Gastroesophageal sphincter (tissue), 3 donors: Measurements from ENCODE around the gene UGT1A10.

ENCODE experiments used
- POLR2A ChIP-seq, 2 donors: fragments of 450-650 bp; IDR thresholded peaks; one replicate each; pipeline ENCODE4 v1.6.1; 2017; ENCODE audit warnings: antibody characterized with exemption in 2 of 2, mild to moderate bottlenecking in 2 of 2, moderate library complexity in 1 of 2
- POLR2AphosphoS5 ChIP-seq: sonication (generic); formaldehyde crosslinking; IDR thresholded peaks from one replicate; pipeline ENCODE4 v1.6.1; 2017; ENCODE audit warnings: antibody characterized with exemption
- TF ChIP-seq, protein P1 (sequence below), 4 experiments: fragments of 200-600 bp in 2 of 4; fragments of 450-650 bp in 2 of 4; sonication (generic) in 1 of 4; IDR thresholded peaks; one replicate each; pipeline ENCODE4 v1.5.1; 2017 to 2019; ENCODE audit warnings: antibody characterized with exemption in 4 of 4, mild to moderate bottlenecking in 2 of 4, moderate library complexity in 2 of 4

DNA sequence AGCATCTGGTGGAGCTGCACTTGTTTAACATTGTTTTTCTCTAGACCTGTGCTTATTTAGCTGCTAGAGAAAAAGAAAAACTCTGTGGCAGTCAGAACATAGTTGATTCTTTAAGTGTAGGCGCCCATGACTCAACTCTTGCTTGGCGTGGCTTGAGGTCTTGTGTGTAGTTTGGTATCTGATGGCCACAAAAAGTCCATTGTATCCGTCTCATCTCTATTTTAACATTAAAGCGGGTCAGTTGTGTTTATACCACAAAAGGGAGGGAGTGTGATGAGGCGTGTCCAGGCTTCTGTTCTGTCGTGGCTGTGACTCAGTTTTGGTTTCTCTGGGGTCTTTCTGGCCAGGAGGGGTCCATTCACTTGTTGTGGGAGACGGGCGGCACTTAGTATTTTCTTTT lies 43.0 kb upstream of the UGT1A10 start:
- TF ChIP-seq, protein P1, sequence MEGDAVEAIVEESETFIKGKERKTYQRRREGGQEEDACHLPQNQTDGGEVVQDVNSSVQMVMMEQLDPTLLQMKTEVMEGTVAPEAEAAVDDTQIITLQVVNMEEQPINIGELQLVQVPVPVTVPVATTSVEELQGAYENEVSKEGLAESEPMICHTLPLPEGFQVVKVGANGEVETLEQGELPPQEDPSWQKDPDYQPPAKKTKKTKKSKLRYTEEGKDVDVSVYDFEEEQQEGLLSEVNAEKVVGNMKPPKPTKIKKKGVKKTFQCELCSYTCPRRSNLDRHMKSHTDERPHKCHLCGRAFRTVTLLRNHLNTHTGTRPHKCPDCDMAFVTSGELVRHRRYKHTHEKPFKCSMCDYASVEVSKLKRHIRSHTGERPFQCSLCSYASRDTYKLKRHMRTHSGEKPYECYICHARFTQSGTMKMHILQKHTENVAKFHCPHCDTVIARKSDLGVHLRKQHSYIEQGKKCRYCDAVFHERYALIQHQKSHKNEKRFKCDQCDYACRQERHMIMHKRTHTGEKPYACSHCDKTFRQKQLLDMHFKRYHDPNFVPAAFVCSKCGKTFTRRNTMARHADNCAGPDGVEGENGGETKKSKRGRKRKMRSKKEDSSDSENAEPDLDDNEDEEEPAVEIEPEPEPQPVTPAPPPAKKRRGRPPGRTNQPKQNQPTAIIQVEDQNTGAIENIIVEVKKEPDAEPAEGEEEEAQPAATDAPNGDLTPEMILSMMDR (IDR thresholded peaks at IDR 0.05) = no peak
- TF ChIP-seq POLR2A (IDR thresholded peaks at IDR 0.05) (no peak), POLR2AphosphoS5 (no peak)
